GM12891 (cell line): ENCODE measurements around the gene NUDT8.

Experiments used
- POLR2AphosphoS5 ChIP-seq: IDR thresholded peaks from 2 replicates; pipeline ENCODE4 v1.6.1; 2011; ENCODE audit warnings: low read depth, low read length, control low read depth
- TAF1 ChIP-seq: IDR thresholded peaks from 2 replicates; pipeline ENCODE4 v1.6.1; 2011; ENCODE audit warnings: low read depth, low read length, control low read depth

- TF ChIP-seq POLR2AphosphoS5 (no peak), TAF1 (no peak)
Observed at GRCh38 chr11:67608486-67608885, 21.3 kb downstream of the NUDT8 start.
